Gastrocnemius medialis (tissue), 4 donors: ENCODE results near the gene TFF1.

Source experiments
- POLR2A ChIP-seq, 2 donors: fragments of 450-650 bp; IDR thresholded peaks; one replicate each; pipeline ENCODE4 v1.6.1; 2017; ENCODE audit warnings: antibody characterized with exemption in 2 of 2, mild to moderate bottlenecking in 2 of 2, moderate library complexity in 2 of 2
- TF ChIP-seq, protein P1 (sequence below), 5 experiments: fragments of 450-650 bp in 3 of 5; fragments of 200-600 bp in 2 of 5; sonication (generic) in 2 of 5; IDR thresholded peaks in 4 of 5; conservative IDR thresholded peaks in 1 of 5; 1 replicate in 4 of 5; 2 replicates in 1 of 5; pipeline ENCODE4 v1.5.1; 2016 to 2019; ENCODE audit warnings: antibody characterized with exemption in 5 of 5, mild to moderate bottlenecking in 3 of 5, moderate library complexity in 3 of 5

DNA sequence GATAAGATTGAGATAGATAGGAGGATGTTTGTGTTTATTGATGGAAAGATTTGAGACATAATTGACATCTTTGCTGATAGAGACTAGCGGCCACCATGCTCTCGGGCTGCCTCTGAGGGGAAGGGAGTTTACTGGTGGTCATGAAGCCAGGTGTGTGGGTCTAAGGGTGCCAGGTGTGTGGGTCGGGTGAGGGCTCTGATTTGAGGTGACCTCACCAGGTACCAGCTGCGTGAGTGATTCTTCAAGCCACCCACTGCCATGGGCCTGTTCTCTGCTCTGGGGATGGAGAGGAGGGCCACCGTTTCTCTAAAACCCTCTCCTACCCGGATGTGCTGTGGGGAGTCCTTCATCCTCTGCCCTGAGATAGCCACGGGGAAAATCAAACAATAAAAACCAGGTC, 40.5 kb upstream of the TFF1 start:
- TF ChIP-seq POLR2A (IDR thresholded peaks at IDR 0.05), result no peak
- TF ChIP-seq, protein P1, sequence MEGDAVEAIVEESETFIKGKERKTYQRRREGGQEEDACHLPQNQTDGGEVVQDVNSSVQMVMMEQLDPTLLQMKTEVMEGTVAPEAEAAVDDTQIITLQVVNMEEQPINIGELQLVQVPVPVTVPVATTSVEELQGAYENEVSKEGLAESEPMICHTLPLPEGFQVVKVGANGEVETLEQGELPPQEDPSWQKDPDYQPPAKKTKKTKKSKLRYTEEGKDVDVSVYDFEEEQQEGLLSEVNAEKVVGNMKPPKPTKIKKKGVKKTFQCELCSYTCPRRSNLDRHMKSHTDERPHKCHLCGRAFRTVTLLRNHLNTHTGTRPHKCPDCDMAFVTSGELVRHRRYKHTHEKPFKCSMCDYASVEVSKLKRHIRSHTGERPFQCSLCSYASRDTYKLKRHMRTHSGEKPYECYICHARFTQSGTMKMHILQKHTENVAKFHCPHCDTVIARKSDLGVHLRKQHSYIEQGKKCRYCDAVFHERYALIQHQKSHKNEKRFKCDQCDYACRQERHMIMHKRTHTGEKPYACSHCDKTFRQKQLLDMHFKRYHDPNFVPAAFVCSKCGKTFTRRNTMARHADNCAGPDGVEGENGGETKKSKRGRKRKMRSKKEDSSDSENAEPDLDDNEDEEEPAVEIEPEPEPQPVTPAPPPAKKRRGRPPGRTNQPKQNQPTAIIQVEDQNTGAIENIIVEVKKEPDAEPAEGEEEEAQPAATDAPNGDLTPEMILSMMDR (IDR thresholded peaks at IDR 0.05 in 4 of 5, conservative IDR thresholded peaks at IDR 0.05 in 1 of 5), result no peak
